Stimulated activated CD4-positive, alpha-beta T cell treated with anti-CD3 and anti-CD28 coated beads, Interleukin-2, amount 100 ng/mL, for 48 hours (primary cell): ENCODE measurements around the gene FCHSD2.
"Not testable (repeated sequence)": the region's sequence is repeated elsewhere in the genome, so short reads cannot be mapped to it uniquely, and the experiment has no call there.

Experiments used
- DNase-seq, 2 donors: peaks; one replicate each; pipeline ENCODE4 v3.0.0-alpha.2; 2020

Gene FCHSD2

GRCh38 chr11:73116636-73117035, 25.5 kb downstream of the FCHSD2 start:
- no peak for DNase-seq

DNA sequence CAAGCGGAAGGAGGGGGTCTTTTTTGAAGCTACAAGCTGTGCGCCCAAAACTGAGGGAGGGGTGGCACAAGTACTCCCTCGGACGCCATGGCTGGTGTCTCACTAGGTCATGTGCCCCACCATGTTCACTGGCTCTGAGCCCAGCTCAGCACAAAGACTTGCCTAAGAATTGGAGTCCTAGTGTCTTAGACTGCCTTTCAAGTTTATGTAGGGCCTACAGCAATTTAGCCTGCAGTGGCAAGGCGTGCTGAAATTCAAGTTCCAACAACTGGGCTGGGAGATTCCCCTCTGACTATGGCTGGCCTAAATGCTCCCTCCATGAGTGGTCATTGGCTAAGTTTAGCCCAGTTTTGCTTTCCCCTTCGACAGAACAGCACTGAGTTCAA, 27.3 kb downstream of the FCHSD2 start:
- no peak for DNase-seq

GRCh38 chr11:73114110-73114834, 27.8 kb downstream of the FCHSD2 start:
- DNase-seq: no peak

- DNase-seq: no peak
Observed at GRCh38 chr11:73113426-73113825, 28.7 kb downstream of the FCHSD2 start.

- DNase-seq: no peak
Observed at GRCh38 chr11:73107597-73107996, 34.5 kb downstream of the FCHSD2 start.

GRCh38 chr11:73106347-73106746, 35.8 kb downstream of the FCHSD2 start:
- DNase-seq: no peak

GRCh38 chr11:73100578-73100977, 41.5 kb downstream of the FCHSD2 start:
- no peak for DNase-seq

GRCh38 chr11:73099512-73100266, 42.4 kb downstream of the FCHSD2 start:
- no peak for DNase-seq

- DNase-seq: no peak
Observed at GRCh38 chr11:73095613-73096012, 46.5 kb downstream of the FCHSD2 start.

- no peak for DNase-seq
Observed at GRCh38 chr11:73091521-73092305, 50.4 kb downstream of the FCHSD2 start.

GRCh38 chr11:73087730-73088129, 54.4 kb downstream of the FCHSD2 start:
- DNase-seq: no peak

- DNase-seq: no peak
Observed at GRCh38 chr11:73085189-73085875, 56.8 kb downstream of the FCHSD2 start.

- DNase-seq: no peak
Observed at GRCh38 chr11:73078631-73079030, 63.5 kb downstream of the FCHSD2 start.

DNA sequence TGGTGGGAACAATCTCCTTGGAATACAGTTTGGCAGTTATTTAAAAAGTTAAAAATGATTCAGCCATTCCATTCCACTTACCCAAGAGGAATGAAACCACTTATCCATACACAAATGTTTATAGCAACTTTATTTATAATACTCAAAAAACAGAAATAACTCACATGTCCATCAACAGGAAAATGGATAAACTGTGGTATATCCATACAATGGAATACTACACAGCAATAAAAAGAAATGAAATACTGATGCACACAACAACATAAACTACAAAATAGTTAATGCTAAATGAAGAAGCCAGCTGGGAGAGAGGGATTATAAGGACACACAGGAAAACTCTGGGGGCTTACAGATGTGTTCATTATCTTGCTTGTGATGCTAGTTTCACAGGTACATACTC, 64.7 kb downstream of the FCHSD2 start:
- no peak for DNase-seq

DNA sequence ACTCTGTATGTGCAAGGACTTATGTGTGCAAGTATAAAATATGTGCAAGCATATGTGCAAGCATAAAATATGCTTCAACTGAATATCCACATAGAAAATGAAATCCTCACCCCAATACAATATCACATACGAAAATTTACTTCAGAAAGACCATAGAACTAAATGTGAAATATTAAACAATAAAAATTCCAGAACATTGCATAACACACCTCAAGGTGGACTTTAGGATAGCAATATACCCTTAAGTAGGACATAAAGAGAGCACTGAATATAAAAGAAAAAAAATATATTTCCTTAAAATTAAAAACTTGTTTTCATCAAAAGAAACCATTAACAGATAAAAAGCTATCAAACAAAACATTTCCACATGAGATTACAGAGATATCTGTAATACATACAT, 67.8 kb downstream of the FCHSD2 start:
- no peak for DNase-seq

DNA sequence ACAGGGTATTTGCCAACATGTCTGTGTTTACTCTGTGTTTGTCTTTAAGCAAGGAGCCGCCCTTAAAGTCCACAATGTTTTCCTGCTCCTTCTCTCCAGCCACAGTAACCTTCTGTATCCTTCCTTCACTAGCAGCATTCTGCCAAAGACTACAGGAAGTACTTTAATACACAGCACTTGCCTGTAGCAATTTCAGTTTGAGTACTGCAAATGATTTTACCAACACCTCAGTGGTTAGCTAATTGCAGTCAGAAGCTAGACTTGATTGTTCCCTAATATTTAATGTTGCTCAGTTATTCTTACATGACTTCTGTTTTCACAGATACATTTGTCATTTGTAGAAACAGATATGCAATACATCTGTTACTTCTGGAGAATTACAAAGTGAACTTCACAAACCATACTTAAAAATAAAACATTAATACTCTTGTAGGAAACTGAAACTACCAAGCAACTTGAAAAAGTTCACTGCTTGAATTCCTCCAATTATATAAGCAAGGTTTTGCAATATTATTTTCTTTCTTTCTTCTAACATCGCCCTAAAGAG, 69.1 kb downstream of the FCHSD2 start:
- DNase-seq: no peak

GRCh38 chr11:73070653-73071052, 71.5 kb downstream of the FCHSD2 start:
- DNase-seq: no peak

GRCh38 chr11:73061857-73062424, 80.2 kb downstream of the FCHSD2 start:
- DNase-seq: not testable (repeated sequence)

DNA sequence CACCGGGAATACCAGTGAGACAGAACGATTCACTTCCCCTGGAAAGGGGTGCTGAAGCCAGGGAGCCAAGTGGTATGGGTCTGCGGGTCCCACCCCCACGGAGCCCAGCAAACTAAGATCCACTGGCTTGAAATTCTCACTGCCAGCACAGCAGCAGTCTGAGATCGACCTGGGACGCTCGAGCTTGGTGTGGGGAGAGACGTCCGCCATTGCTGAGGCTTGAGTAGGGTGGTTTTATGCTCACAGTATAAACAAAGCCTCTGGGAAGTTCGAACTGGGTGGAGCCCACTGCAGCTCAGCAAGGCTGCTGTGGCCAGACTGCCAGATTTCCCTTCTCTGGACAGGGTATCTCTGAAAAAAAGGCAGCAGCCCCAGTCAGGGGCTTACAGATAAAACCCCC, 80.7 kb downstream of the FCHSD2 start:
- not testable (repeated sequence) for DNase-seq

- DNase-seq: no peak
Observed at GRCh38 chr11:73059915-73060314, 82.2 kb downstream of the FCHSD2 start.

- no peak for DNase-seq
Observed at GRCh38 chr11:73058989-73059674, 83.0 kb downstream of the FCHSD2 start.
